Tibial nerve (tissue), 4 donors: ENCODE results near the gene TRNAU1AP. TPM values are rescaled to one million over a fixed set of nuclear protein-coding genes. Genes with fewer than 3 reads are reported as not detected.

Experiments used
- DNase-seq, 2 donors: peaks; one replicate each; pipeline ENCODE4 v3.0.0-alpha.2; 2019; ENCODE audit warnings: low spot score in 2 of 2
- H3K27ac ChIP-seq, 4 donors: fragments of 200-600 bp; sonication (generic) in 3 of 4; one replicate each; pipeline ENCODE4 v1.5.1; 2017 to 2019; ENCODE audit warnings: mild to moderate bottlenecking in 1 of 4
- H3K27me3 ChIP-seq, 2 donors: fragments of 200-600 bp; sonication (generic) in 1 of 2; one replicate each; pipeline versions ENCODE4 v1.5.1 to v1.6.0; 2017 to 2019
- H3K36me3 ChIP-seq, 3 donors: fragments of 200-600 bp; sonication (generic); one replicate each; pipeline ENCODE4 v1.5.1; 2018 to 2019
- H3K4me1 ChIP-seq, 4 donors: fragments of 200-600 bp; sonication (generic) in 3 of 4; one replicate each; pipeline ENCODE4 v1.5.1; 2017 to 2019
- H3K4me3 ChIP-seq, 4 donors: fragments of 200-600 bp; sonication (generic) in 3 of 4; one replicate each; pipeline ENCODE4 v1.5.1; 2017 to 2019; ENCODE audit warnings: mild to moderate bottlenecking in 1 of 4, moderate library complexity in 1 of 4
- H3K9me3 ChIP-seq, 4 donors: fragments of 200-600 bp; sonication (generic) in 3 of 4; one replicate each; pipeline ENCODE4 v1.5.1; 2017 to 2019
- CTCF ChIP-seq, 5 experiments: fragments of 200-600 bp in 3 of 5; fragments of 450-650 bp in 2 of 5; sonication (generic) in 3 of 5; IDR thresholded peaks; one replicate each; pipeline ENCODE4 v1.5.1; 2016 to 2019; ENCODE audit warnings: antibody characterized with exemption in 5 of 5, mild to moderate bottlenecking in 3 of 5, moderate library complexity in 2 of 5
- EP300 ChIP-seq, 2 donors: sonication (generic); formaldehyde crosslinking; IDR thresholded peaks; one replicate each; pipeline ENCODE4 v1.6.1; 2017; ENCODE audit warnings: antibody characterized with exemption in 2 of 2, mild to moderate bottlenecking in 1 of 2
- POLR2A ChIP-seq, 2 donors: fragments of 450-650 bp; IDR thresholded peaks; one replicate each; pipeline ENCODE4 v1.6.1; 2017; ENCODE audit warnings: antibody characterized with exemption in 2 of 2, mild to moderate bottlenecking in 2 of 2, moderate library complexity in 2 of 2
- WGBS, 2 donors: methylation state at CpG; one replicate each; pipeline ENCODE4 v1.1.5; 2018; 5-methylcytosine and 5-hydroxymethylcytosine counted together
- total RNA-seq, 4 donors: library from RNA; depleted of rRNA; stranded (reverse); fragments of >200 nt; gene quantifications; one replicate each; pipeline ENCODE4 v1.1.0, GENCODE V29; 2016

Gene TRNAU1AP
- total RNA-seq, 4 donors from 2014 or later = 22.6 to 35.2 (median 29.3) TPM

DNA sequence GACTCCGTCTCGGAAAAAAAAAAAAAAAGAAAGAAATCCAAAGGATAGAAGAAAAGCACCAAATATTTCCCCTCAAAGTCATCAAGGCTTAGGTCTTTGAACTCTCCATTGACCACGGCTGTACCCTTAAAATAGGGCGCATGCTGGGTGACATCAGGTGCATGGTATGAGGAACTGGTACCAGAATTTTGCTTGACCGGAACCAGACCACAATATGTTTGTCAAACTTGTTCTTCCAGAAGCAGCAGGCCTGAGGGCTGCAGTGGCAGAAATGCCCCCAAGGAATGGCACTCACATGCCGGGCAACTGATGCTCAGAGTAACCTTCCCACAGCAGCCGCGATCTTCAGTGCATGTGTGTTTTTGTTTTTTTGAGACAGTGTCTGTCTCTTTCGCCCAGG, 26.0 kb upstream of the TRNAU1AP start:
- H3K27me3 ChIP-seq = no peaks in the 10 kb centered on the region
- no peak for DNase-seq
- no peak overlapping the region for H3K27ac ChIP-seq
- TF ChIP-seq CTCF (IDR thresholded peaks at IDR 0.05) = no peak
- TF ChIP-seq POLR2A (IDR thresholded peaks at IDR 0.05) = no peak
- TF ChIP-seq EP300 (IDR thresholded peaks at IDR 0.05) = no peak
- WGBS, 2 donors = 91 to 96% methylated on average over 9 of the region's 9 CpGs
- H3K4me3 ChIP-seq = no peak overlapping the region
- H3K36me3 ChIP-seq = peaks cover 0 to 19% (median 0%) of the 10 kb centered on the region in 3 donors
- no peaks in the 10 kb centered on the region for H3K9me3 ChIP-seq
- no peaks in the 10 kb centered on the region for H3K4me1 ChIP-seq

DNA sequence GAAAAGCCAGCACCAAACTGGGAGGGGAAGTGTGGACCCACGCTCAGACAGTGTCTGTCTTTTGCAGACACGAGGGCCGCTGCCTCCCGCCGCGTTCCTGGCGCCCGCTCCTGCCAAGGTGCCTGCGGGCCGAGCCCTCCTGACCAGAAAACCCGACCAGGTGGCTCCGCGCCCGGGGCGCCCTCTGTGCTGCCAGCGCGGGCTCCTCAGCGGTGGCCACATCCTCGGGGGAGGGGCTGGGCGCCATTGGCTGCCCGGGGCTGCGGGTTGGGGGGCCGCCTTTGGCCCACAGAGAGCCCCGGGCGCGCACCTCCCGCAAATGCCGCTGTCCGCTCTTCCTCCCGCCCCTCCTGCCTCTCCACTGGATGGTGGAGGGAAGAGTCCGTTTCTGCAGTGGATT, 22.4 kb upstream of the TRNAU1AP start:
- Histone ChIP-seq H3K4me3 (no peak overlapping the region), H3K27me3 (no peaks in the 10 kb centered on the region), H3K4me1 (no peaks in the 10 kb centered on the region), H3K36me3 (peaks cover 0 to 45% (median 0%) of the 10 kb centered on the region in 3 donors), H3K9me3 (no peaks in the 10 kb centered on the region), H3K27ac (no peak overlapping the region)
- TF ChIP-seq CTCF (IDR thresholded peaks at IDR 0.05) = no peak
- DNase-seq = no peak
- WGBS, 2 donors = 93 to 97% methylated on average over 12 to 15 of the region's 31 CpGs

GRCh38 chr1:28534671-28535070, 18.2 kb upstream of the TRNAU1AP start:
- 90 to 94% methylated on average over 6 of the region's 6 CpGs for WGBS, 2 donors
- DNase-seq = no peak
- no peak overlapping the region for H3K27ac ChIP-seq
- H3K4me1 ChIP-seq = no peaks in the 10 kb centered on the region
- H3K27me3 ChIP-seq = no peaks in the 10 kb centered on the region
- H3K36me3 ChIP-seq = peaks cover 0 to 76% (median 0%) of the 10 kb centered on the region in 3 donors
- no peak overlapping the region for H3K4me3 ChIP-seq
- no peaks in the 10 kb centered on the region for H3K9me3 ChIP-seq
- no peak for TF ChIP-seq CTCF (IDR thresholded peaks at IDR 0.05)
- TF ChIP-seq POLR2A (IDR thresholded peaks at IDR 0.05) = no peak
- no peak for TF ChIP-seq EP300 (IDR thresholded peaks at IDR 0.05)

- H3K36me3 ChIP-seq = peaks cover 0 to 74% (median 0%) of the 10 kb centered on the region in 3 donors
- 83 to 100% methylated on average over 6 of the region's 6 CpGs for WGBS, 2 donors
- no peak for DNase-seq
- TF ChIP-seq POLR2A (IDR thresholded peaks at IDR 0.05) (no peak), EP300 (IDR thresholded peaks at IDR 0.05) (no peak), CTCF (IDR thresholded peaks at IDR 0.05) (no peak)
- H3K9me3 ChIP-seq = no peaks in the 10 kb centered on the region
- no peak overlapping the region for H3K27ac ChIP-seq
- H3K4me3 ChIP-seq = no peak overlapping the region
- no peaks in the 10 kb centered on the region for H3K27me3 ChIP-seq
- H3K4me1 ChIP-seq = no peaks in the 10 kb centered on the region
Measured at GRCh38 chr1:28535180-28535579, 17.7 kb upstream of the TRNAU1AP start.

DNA sequence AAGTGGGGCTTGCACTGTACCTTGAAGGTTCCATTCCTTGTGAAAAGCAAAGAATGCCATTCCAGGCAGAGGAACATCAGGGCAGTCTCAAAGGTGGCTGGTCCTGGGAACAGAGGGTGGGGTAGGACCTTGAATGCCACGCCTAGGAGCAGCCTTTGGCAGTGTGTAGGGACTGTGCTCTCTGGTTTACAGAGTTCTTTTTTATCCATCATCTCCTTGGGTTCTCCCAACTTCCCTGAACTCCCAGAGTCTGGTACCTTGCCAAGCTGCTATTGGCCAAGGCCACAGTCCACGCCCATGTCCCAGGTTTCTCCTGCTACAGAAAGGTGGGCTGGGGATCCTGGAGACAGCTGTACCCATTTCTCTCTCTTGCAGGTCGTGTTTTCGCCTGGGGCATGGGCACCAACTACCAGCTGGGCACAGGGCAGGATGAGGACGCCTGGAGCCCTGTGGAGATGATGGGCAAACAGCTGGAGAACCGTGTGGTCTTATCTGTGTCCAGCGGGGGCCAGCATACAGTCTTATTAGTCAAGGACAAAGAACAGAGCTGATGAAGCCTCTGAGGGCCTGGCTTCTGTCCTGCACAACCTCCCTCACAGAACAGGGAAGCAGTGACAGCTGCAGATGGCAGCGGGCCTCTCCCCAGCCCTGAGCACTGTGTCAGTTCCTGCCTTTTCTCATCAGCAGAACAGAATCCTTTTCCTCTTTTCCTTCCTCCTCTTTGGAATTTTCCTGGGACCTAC, 15.3 kb upstream of the TRNAU1AP start:
- DNase-seq = no peak
- Histone ChIP-seq H3K36me3 (peaks cover 0 to 50% (median 0%) of the 10 kb centered on the region in 3 donors), H3K27me3 (no peaks in the 10 kb centered on the region), H3K9me3 (no peaks in the 10 kb centered on the region), H3K4me3 (no peak overlapping the region), H3K4me1 (no peaks in the 10 kb centered on the region), H3K27ac (no peak overlapping the region)
- TF ChIP-seq EP300 (IDR thresholded peaks at IDR 0.05) = no peak
- no peak for TF ChIP-seq CTCF (IDR thresholded peaks at IDR 0.05)
- no peak for TF ChIP-seq POLR2A (IDR thresholded peaks at IDR 0.05)
- 87 to 88% methylated on average over 8 of the region's 8 CpGs for WGBS, 2 donors
